PC-3 (cell line): ENCODE data around the gene TMEM169. TPM values are rescaled to one million over a fixed set of nuclear protein-coding genes. Genes with fewer than 3 reads are reported as not detected.
"Not testable (repeated sequence)": the region's sequence is repeated elsewhere in the genome, so short reads cannot be mapped to it uniquely, and the experiment has no call there.

Experiments
- ATAC-seq: fragments of 200-7000 bp; cut with Tn5 transposase; 2 replicates; pipeline ENCODE4 v1.9.1; 2020; ENCODE audit warnings: mild to moderate bottlenecking, moderate library complexity
- BruUV-seq: library from RNA; stranded (reverse); fragments of 400-500 nt; replicated peaks from 2 replicates; lab custom pipeline; 2021; lab: Mats Ljungman, UMichigan
- CTCF ChIA-PET: fragments of 300-600 bp; sonication (Branson Sonifier 250); formaldehyde crosslinking; loops from one replicate; lab custom pipeline; 2022; ENCODE audit warnings: antibody characterized with exemption; lab: Charles Lee
- POLR2A ChIA-PET: fragments of 300-600 bp; sonication (Branson Sonifier 250); formaldehyde crosslinking; loops from one replicate; lab custom pipeline; 2022; ENCODE audit warnings: antibody characterized with exemption; ENCODE audit not compliant: unreplicated experiment; lab: Charles Lee
- DNase-seq: peaks from one replicate; pipeline ENCODE4 v3.0.0-alpha.2; 2015
- H2AFZ ChIP-seq: fragments of 300-600 bp; sonication (generic); 2 replicates; pipeline ENCODE4 v1.6.0; 2016; ENCODE audit warnings: antibody characterized with exemption, low read length
- H3F3A ChIP-seq: fragments of 300-600 bp; sonication (generic); one replicate; pipeline ENCODE4 v1.6.0; 2017; ENCODE audit warnings: antibody characterized with exemption, low read length, control low read depth, mild to moderate bottlenecking; ENCODE audit not compliant: unreplicated experiment
- H3K27ac ChIP-seq: fragments of 300-600 bp; sonication (generic); 2 replicates; pipeline ENCODE4 v1.5.1; 2016; ENCODE audit warnings: mild to moderate bottlenecking, low read length
- H3K27me3 ChIP-seq: fragments of 300-600 bp; sonication (generic); 2 replicates; pipeline ENCODE4 v1.6.1; 2016; ENCODE audit warnings: low read length, mixed read lengths
- H3K36me3 ChIP-seq: fragments of 300-600 bp; sonication (generic); 2 replicates; pipeline ENCODE4 v1.6.1; 2016; ENCODE audit warnings: low read depth, mixed run types, low read length, mixed read lengths
- H3K4me1 ChIP-seq: fragments of 300-600 bp; sonication (generic); 2 replicates; pipeline ENCODE4 v1.5.1; 2016; ENCODE audit warnings: low read length; ENCODE audit not compliant: insufficient read depth
- H3K4me2 ChIP-seq: fragments of 300-600 bp; sonication (generic); 2 replicates; pipeline ENCODE4 v1.6.0; 2016; ENCODE audit warnings: low read length
- H3K4me3 ChIP-seq: fragments of 300-600 bp; sonication (generic); 2 replicates; pipeline ENCODE4 v1.5.1; 2016; ENCODE audit warnings: mild to moderate bottlenecking, low read length, mixed read lengths
- H3K79me2 ChIP-seq: fragments of 300-600 bp; sonication (generic); 2 replicates; pipeline ENCODE4 v1.6.1; 2017; ENCODE audit warnings: low read length, mixed read lengths
- H3K9ac ChIP-seq: fragments of 300-600 bp; sonication (generic); 2 replicates; pipeline ENCODE4 v1.6.0; 2016; ENCODE audit warnings: mild to moderate bottlenecking, low read length
- H3K9me2 ChIP-seq: fragments of 300-600 bp; sonication (generic); replicated peaks from 2 replicates; pipeline ENCODE4 v1.6.1; 2016; ENCODE audit warnings: mixed run types, low read length, mixed read lengths
- H3K9me3 ChIP-seq: fragments of 300-600 bp; sonication (generic); 2 replicates; pipeline ENCODE4 v1.6.1; 2016; ENCODE audit warnings: low read length, mixed read lengths
- H4K20me1 ChIP-seq: fragments of 300-600 bp; sonication (generic); 2 replicates; pipeline ENCODE4 v1.6.1; 2016; ENCODE audit warnings: low read length, mixed read lengths
- CTCF ChIP-seq: fragments of 300-600 bp; sonication (generic); conservative IDR thresholded peaks from 2 replicates; pipeline ENCODE4 v1.5.1; 2017; ENCODE audit warnings: antibody characterized with exemption, low read depth, mild to moderate bottlenecking, low read length
- EZH2 ChIP-seq: fragments of 300-600 bp; sonication (generic); IDR thresholded peaks from one replicate; pipeline ENCODE4 v1.6.1; 2017; ENCODE audit warnings: antibody characterized with exemption, mild to moderate bottlenecking, low read length; ENCODE audit not compliant: unreplicated experiment
- EZH2phosphoT487 ChIP-seq: fragments of 300-600 bp; sonication (generic); IDR thresholded peaks from 2 replicates; pipeline ENCODE4 v1.6.1; 2018; ENCODE audit warnings: mild to moderate bottlenecking, antibody characterized with exemption, low read length, borderline replicate concordance
- intact Hi-C: fragments of 100-400 bp; cut with micrococcal nuclease; formaldehyde crosslinking; loops from 2 replicates; pipeline ENCODE4 v1.9.0; 2023
- total RNA-seq: library from RNA; depleted of rRNA; stranded (reverse); fragments of >200 nt; gene quantifications from 2 replicates; pipeline ENCODE4 v1.2.3, GENCODE V29; 2014

Gene TMEM169
- total RNA-seq, 1 experiment from 2014 or later: not detected

GRCh38 chr2:216139884-216140283, 58.2 kb downstream of the TMEM169 start:
- H3K9me3 ChIP-seq: no peaks in the 10 kb centered on the region
- ATAC-seq: peak; percentile 55
- peaks cover 3% of the 10 kb centered on the region; the same call in 1 of the 2 replicates for H3K79me2 ChIP-seq
- intact Hi-C loops: no loop called here
- no peaks in the 10 kb centered on the region for H3K9me2 ChIP-seq
- BruUV-seq: no TSS peak
- no peak overlapping the region for H3K4me3 ChIP-seq
- peaks cover 87% of the 10 kb centered on the region for H3K36me3 ChIP-seq
- no peak overlapping the region for H3K27ac ChIP-seq
- 0 out of 2 replicates have a peak, but pooled peaks cover 15% of the 10 kb centered on the region for H4K20me1 ChIP-seq
- H3K9ac ChIP-seq: no peak overlapping the region
- CTCF ChIA-PET: no interaction called here
- H3F3A ChIP-seq: no peaks in the 10 kb centered on the region
- peak; percentile 72 for TF ChIP-seq CTCF
- no peak for TF ChIP-seq EZH2
- POLR2A ChIA-PET: no interaction called here
- no peaks in the 10 kb centered on the region for H3K27me3 ChIP-seq
- H3K4me1 ChIP-seq: no peaks in the 10 kb centered on the region
- H3K4me2 ChIP-seq: no peak overlapping the region
- H2AFZ ChIP-seq: no peak overlapping the region
- peak; percentile 43 for DNase-seq

- DNase-seq, H3K4me1 ChIP-seq, H3K4me3 ChIP-seq, ATAC-seq, CTCF ChIA-PET, POLR2A ChIA-PET, BruUV-seq, H3K9me2 ChIP-seq, H3F3A ChIP-seq, H2AFZ ChIP-seq, H3K27me3 ChIP-seq, H3K4me2 ChIP-seq, H3K79me2 ChIP-seq, H3K9me3 ChIP-seq, H3K9ac ChIP-seq, intact Hi-C loops, H3K27ac ChIP-seq: not testable (repeated sequence)
- peaks cover 88% of the 10 kb centered on the region for H3K36me3 ChIP-seq
- 0 out of 2 replicates have a peak, but pooled peaks cover 15% of the 10 kb centered on the region for H4K20me1 ChIP-seq
Measured at GRCh38 chr2:216141516-216141915, 59.8 kb downstream of the TMEM169 start.

GRCh38 chr2:216142540-216142939, 60.8 kb downstream of the TMEM169 start:
- Histone ChIP-seq H3F3A (no peaks in the 10 kb centered on the region), H3K4me3 (no peak overlapping the region), H3K27ac (no peak overlapping the region), H3K9me3 (no peaks in the 10 kb centered on the region), H3K79me2 (peaks cover 3% of the 10 kb centered on the region; the same call in 1 of the 2 replicates), H4K20me1 (0 out of 2 replicates have a peak, but pooled peaks cover 14% of the 10 kb centered on the region), H3K9ac (no peak overlapping the region), H3K27me3 (no peaks in the 10 kb centered on the region), H3K4me1 (no peaks in the 10 kb centered on the region), H3K4me2 (no peak overlapping the region), H2AFZ (no peak overlapping the region), H3K9me2 (no peaks in the 10 kb centered on the region), H3K36me3 (peaks cover 89% of the 10 kb centered on the region)
- CTCF ChIA-PET: no interaction called here
- POLR2A ChIA-PET: no interaction called here
- intact Hi-C loops: no loop called here
- DNase-seq (no peak), ATAC-seq (no peak; the same call in 1 of the 2 replicates)
- TF ChIP-seq EZH2phosphoT487: no peak
- TF ChIP-seq CTCF: no peak
- no peak for TF ChIP-seq EZH2
- BruUV-seq: no TSS peak
